GM19023 (cell line): ENCODE measurements around the gene CFAP100.

Experiments used
- ATAC-seq: cut with Tn5 transposase; IDR thresholded peaks from one replicate; pipeline ENCODE4 v1.9.1; 2021; ENCODE audit warnings: mild to moderate bottlenecking, moderate library complexity; ENCODE audit not compliant: unreplicated experiment

CFAP100 gene

GRCh38 chr3:126419886-126420786, 25.4 kb downstream of the CFAP100 start:
- ATAC-seq: no peak

GRCh38 chr3:126421573-126422119, 26.9 kb downstream of the CFAP100 start:
- no peak for ATAC-seq

DNA sequence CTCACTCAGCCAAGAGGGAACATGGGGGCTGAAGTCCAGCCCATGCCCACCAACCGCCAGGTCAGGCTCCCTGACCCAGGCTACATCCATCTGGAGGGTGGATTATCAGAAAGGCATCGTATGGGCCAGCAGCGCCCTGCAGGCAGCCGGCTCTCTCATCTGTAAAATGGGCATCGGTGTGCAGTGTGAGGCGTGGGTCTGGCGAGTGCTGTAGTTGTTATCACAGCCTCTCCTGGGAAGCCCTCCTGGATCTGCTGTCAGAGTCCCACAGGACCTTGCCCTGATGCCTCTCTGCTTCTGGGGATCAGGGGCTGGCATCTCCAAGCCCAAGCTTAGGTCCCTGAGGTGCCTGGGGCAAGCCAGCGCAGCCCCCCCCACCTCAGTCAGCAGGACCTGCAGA, 27.4 kb downstream of the CFAP100 start:
- ATAC-seq: no peak

DNA sequence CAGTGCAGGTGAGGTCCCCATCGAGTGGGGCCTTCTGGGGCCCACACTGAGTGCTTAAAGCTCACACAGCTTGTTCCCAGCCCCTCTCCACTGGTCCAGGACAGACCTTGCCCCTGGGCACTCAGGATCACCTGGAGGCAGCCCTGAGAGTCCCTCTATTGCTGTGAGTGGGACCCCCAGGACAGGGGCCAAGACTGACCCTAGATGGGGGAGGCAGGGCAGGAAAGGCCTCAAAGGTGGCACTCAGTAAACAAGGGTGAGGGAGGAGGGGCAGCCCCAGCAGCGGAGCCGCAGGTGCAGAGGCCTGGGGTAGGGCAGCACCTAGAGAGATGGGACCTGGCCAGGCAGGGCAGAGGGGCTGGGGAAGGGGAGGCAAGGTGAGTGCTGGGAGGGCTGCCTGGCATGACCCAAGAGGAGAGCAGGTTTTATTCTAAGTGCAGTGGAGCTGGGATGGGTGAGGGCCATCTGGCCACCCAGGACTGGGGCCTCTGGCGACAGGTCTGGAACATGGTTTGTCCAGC, 27.9 kb downstream of the CFAP100 start:
- no peak for ATAC-seq

DNA sequence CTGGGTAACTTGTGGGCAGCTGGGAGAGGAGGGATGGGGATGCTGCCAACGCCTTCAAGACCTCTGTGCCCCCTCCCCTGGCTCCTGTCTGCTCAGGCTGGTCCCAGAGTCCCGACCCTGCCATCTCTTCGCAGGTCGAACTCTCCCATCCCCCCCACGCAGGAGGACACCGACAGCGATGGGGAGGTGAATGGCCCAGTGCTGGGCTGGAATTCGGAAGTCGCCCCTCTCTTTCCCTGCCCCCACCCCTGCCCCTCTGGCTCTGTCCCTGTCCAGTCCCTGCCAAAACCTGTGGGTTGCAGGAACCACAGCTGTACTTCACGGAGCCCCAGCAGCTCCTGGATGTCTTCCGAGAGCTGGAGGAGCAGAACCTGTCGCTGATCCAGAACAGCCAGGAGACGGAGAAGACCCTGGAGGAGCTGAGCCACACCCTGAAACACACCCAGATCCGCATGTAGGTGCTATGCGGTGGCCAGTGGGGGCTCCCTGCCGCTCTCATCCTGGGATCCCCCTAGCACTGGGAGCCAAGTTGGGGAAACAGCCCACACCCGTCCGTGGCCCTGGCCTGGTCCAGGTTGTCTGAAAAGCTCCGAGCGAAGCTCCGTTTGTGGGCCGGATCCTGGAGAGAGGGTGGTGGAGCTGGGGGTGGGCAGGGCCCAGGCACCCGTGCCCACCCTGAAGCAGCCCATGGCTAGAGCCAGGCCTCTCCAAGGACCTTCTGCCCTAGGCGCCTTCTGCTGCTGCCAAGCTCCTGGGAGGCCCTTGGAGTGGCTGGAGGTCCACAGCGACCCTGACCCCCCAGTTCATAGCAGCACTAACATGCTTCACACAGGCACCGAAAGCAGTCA, 28.7 kb downstream of the CFAP100 start:
- no peak for ATAC-seq

- ATAC-seq: no peak
These were observed 29.5 kb downstream of the CFAP100 start for GRCh38 chr3:126424039-126424717.

- no peak for ATAC-seq
These were observed 30.0 kb downstream of the CFAP100 start for GRCh38 chr3:126424751-126425150.

DNA sequence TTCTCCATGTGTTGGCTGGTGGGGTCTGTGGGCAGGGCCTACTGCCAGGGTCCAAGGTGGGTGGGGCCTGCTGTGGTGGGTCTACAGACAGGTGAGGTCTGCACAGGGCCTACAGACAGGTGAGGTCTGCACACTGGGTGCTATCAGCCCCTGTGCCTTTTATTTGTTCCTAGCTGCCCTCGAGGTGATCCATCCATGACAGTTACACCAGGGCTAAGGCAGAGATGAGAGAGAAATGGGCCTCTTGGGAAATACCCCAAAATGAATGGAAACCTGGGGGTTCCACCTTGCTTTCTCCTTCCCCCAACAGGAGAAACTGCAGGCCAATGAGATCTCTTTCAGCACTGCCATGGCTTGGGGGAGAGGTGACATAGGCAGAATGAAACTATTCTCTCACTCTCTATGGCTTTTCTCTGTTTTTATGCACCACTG, 36.4 kb downstream of the CFAP100 start:
- peak; percentile 74 for ATAC-seq

DNA sequence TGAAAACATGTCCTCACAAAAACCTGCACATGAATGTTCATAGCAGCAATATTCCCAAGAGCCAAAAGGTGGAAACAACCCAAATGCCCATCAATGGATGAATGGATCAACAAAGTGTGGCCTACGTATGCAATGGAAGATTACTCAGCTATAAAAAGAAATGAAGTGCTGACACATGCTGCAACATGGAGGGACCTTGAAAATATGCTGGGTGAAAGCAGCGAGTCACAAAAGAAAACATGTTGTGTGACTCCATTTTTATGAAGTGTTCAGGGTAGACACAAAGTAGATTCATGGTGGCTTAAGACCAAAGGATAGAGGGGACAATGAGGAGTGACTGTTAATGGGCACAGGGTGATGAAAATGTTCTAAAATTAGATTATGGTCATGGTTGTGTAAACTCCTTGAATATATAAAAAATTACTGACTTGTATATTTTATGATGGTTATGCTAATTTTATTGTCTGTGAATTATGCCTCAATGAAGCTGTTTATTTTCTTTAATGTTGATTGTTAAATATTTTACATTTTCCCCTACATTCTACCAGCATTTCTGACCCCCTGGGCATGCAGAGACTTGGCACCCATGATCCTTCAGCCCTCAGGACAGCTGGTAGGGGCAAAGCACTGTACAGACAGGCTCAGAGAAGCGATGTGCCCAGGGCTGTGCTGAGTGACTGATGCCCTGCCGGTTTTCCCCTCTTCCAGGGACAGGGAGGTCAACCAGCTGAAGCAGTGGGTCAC, 37.8 kb downstream of the CFAP100 start:
- ATAC-seq: no peak

- no peak for ATAC-seq
These were observed 38.4 kb downstream of the CFAP100 start for GRCh38 chr3:126433105-126433430.

- ATAC-seq: no peak
These were observed 39.0 kb downstream of the CFAP100 start for GRCh38 chr3:126433496-126434263.

DNA sequence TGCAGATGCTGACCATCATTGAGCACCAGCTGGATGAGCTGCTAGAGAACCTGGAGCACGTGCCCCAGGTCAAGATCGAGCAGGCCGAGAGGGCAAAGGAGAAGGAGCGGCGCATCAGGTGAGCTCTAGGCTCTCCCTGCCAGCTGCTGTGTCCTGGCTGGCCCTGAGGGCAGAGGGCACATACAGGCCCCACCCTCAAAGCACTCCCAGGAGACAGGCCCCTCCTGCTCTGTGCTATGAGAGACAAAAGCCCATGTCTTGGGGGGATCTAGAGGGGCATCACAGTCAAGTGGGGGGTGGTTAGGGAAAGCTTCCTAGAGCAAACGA, 39.5 kb downstream of the CFAP100 start:
- ATAC-seq: no peak

GRCh38 chr3:126434931-126435411, 40.3 kb downstream of the CFAP100 start:
- ATAC-seq: no peak

DNA sequence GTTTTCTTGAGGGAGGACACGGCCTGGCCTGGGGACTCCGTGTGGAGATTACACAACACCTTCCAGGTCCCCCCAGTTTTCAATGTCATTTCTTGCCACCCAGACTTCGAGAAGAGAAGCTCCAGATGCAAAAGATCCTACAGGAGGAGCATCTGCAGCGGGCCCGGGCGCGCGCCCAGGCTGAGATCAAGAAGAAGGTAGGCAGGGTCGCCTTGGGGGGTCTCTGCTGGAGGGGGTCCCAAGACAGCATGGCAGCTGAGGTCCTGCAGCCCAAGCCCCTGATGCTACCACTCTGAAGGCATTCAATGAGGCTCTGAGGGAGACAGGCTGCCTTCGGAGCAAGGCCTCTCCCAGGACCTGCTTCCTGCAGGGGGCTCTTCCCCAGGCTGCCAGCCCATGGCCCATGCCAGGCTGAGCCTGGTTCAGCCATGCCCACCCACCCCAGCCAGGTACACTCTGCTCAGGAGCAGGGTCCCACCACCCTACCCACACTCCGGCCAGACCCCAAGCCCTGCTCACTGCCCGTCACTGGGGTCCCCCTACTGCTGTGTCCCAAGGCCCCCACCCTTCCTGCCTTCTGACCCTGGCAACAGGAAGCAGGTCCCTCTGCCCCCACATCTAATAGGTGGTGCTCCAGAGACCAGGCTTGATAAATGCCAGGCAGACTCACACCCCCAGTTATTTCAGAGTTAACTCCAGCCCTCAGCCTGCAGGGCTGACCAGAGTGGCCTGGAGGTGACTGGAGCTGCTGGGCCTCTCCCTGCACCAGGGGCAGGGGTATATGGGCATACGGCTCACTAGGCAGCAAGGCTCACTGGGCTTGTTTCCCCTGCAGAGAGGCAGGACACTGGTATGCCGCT, 41.0 kb downstream of the CFAP100 start:
- ATAC-seq: no peak

DNA sequence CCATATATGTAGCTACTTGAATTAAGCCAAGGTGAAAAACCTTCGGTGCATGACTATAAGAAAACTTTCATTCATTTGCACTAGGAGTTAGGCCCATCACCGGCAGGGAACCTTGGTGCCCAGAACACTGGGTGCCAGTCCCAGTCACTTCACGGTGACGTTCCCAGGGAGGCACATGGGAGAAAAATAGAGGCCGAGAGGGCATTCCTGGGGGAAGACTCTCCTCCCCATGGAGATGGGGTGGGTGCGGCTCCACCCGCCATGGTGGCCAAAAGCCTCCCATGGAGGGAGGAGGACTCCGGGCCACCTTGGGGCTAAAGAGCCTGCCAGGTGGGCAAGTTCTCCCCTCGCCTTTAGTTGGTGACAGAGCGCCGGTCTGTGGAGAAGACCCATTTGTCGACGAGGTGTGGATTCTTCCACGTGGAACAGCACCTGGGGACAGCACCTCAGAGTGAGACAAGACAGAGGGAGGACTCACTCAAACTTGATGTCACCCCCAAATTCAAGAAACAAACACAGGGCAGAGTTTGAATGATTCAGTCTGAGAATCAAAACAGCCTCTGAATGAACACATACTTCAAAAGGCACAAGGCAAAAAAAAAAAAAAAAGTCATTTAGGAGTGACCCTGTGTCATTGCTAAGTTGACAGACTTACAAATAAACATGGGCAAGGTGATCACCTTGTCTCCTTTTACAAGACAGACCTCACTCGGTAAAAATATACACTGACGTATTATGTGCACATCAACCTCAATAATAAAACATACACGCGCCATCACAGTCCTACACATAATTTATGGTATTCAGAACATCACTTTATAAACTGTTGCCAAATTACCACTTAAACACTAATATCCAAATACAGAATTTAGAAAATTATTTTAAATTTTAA, 42.4 kb downstream of the CFAP100 start:
- no peak for ATAC-seq

- no peak for ATAC-seq
These were observed 43.5 kb downstream of the CFAP100 start for GRCh38 chr3:126438186-126438585.

- ATAC-seq: no peak
These were observed 44.0 kb downstream of the CFAP100 start for GRCh38 chr3:126438746-126439145.
